NOMO-1 treated with dmso at 0.1 percent for 144 hours (cell line): Measurements from ENCODE around the gene AGPAT2.
"Not testable (repeated sequence)": the region's sequence is repeated elsewhere in the genome, so short reads cannot be mapped to it uniquely, and the experiment has no call there.

ENCODE experiments used
- DNase-seq: peaks from one replicate; lab custom pipeline; 2025; ENCODE audit not compliant: unreplicated experiment; lab: John Stamatoyannopoulos, UW

Gene AGPAT2

DNA sequence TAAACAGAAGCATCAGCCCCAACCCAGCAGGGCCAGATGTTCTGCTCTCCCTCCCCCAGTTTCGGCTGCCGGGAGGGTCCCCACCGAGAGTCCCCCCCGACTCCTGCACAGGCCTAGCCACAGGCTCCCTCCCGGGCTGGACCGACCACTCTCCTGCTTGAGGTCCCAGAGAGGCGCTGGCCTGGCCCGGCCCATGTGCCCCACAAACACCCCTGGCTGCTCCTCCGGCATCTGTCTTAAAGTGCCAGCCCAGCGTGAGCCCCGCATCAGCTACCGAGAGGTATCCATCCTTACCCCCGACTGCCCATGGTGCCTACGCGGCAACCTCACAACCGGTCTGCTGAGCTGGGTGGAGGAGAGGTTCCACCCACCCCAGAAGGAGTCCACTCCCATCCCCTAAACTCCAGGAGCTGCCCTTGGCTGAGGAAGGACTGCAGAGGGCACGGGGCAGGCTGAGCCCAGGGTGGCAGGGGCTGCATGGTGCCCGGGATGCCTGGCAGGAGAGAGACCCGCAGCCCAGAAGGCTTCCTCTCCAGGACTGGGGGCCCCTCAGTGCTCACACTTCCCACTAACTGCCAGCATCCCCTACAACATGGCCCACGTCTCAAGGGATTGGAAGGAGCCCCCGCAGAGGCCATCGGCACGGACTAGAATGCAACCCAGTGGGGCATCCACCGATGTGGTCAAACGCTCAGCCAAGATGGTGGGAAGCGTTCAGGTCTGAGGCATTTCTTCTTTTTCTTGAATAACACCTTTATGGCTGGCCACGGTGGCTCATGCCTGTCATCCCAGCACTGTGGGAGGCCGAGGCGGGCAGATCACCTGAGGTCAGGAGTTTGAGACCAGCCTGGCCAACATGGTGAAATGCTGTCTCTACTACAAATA, 40.2 kb downstream of the AGPAT2 start:
- no peak for DNase-seq

DNA sequence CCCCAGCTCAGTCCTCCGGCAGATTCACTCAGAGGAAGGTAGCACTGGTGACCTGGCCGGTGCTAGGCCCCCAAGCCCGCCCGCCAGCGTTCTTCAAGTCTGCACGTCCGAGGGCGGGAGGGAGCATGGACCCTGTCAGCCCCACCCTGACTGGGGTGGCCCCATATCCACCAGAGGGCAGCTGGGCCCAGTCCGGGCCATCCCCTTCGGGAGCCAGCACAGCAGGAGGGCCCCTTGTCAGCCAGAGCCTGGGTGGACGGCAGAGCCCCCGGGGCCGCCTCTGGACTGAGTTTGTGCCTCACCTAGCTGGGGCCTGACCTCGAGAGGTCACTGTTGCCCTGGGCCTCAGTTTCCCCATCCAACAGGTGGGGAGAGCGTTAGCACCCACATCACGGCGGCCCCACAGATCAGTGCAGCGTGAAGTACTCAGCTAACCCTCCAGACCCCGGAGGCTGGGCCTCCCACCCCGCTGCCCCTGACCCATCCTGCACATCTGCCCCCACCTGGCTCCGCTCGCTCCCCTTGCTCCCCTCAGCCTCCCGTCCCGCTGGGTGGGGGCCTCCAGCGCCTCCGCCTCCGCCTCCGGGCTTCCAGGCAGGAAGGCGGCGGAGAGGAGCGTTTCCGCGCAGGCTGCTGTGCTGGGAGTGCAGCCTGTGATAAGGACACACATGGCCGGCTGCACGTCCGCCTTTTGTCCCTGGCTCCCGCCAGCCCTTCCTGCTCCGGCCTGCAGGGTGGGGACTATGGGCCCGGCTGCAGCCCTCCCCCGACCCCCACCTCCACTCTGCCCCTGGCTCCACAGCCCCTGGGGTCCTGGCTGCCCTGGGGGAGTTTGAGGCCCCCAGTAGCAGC, 41.1 kb downstream of the AGPAT2 start:
- DNase-seq = no peak

DNA sequence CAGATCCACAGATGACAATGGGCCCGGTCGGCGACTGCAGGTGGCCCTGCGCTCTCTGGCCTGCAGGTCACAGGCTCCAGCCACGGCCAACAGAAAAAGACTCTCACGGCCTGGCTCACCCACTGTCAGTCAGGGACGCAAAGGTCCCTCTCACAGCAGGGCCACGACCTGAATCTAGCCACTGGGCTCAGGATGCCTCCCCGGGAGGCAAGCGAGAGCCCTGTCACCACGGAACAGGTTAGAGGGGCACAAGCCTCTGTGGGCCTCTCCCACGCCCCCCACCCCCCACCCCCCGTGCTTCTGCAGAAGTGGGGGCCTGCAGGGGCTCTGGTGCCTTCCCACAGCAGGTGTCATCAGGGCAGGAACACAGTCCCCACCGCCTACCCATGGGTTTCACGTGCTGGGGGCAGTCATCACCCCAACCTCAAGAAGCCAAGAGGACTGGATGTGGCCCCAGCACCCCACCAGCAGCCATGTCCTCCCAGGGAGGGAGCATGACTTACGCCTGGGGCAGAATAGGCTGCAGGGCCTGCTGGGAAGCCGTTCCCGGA, 41.8 kb downstream of the AGPAT2 start:
- DNase-seq = no peak

DNA sequence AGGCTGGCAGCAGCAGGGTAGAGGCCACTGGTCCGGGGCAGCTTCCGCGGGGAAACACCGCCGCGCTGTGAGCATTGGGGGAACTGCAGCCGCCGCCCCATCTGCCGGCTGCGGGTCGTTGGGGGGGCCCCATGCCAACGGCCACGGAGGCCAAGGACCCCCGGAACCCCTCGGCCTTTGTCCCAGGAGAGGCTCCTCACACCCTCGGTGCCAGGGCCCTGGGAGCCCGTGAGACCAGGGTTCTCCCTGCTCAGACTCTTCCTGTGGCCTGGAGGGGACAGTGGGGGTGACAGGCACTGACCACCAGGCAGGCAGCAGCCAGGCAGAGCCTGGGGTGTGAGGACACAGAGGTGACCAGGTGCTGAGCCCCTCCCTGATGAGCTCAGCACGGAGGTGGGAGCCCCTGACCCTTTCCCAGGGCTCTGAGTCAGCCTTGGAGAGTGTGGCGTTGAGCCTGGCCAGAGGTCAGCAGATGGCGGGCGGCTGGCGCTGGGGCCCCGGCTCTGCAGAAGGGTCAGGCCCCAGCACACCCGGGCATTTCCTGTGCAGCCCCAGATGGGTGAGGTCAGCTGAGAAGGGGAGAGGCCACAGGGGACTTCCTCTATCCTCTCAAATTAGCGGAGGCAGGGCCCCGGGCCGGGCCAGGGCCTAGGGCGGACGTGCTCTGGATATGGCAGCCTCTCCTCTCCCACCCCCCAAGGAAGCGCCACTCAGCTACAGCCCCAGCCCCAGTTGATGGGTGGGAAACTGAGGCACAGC, 42.5 kb downstream of the AGPAT2 start:
- DNase-seq = peak; percentile 88

DNA sequence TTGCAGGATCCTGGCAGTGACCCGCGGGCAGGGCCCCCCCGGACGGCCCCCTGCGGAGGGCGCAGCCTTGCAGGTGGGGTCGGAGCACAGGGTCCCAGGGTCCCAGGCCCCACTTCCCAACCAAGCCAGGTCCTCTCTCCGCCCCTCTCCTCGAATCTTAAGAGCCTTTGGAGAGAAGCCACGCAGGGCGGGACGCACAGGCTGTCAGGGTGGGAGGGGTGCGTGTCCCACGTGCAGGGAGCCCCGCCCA, 43.0 kb downstream of the AGPAT2 start:
- DNase-seq = no peak

DNA sequence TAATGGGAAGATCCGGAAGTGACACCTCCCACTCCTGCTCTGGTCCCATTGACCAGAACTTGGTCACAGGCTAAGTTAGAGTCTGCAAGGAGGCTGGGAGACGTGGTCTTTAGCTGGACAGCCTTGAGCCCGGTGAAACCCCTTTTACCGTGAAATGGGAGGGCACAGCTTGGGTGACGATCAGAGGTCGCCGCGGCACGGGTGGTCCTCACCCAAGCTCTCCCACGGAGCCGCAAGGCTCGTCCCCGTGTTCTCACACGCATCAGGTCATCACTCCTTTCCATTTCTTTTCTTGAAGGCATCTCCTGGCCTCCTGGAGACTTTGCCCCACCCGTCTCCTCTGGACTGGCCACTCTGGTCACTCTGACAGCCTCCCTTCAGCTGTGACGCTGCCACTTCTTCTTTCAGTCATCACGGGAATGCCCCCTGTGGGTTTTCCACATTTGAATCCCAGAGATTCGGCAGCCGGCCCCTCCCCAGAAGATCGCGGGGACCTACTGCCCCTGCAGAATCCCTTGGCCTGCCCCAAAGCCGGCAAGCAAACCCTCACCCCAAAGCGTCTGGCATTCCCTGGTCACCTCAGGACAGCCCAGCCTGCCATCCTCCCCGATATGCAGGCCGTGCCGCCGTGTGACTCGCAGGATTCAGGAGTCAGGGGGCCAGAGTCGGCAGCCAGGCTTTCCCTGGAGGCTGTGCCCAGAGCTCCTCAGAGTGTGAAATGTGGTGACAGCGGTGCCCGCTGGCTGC, 43.5 kb downstream of the AGPAT2 start:
- DNase-seq = no peak

DNA sequence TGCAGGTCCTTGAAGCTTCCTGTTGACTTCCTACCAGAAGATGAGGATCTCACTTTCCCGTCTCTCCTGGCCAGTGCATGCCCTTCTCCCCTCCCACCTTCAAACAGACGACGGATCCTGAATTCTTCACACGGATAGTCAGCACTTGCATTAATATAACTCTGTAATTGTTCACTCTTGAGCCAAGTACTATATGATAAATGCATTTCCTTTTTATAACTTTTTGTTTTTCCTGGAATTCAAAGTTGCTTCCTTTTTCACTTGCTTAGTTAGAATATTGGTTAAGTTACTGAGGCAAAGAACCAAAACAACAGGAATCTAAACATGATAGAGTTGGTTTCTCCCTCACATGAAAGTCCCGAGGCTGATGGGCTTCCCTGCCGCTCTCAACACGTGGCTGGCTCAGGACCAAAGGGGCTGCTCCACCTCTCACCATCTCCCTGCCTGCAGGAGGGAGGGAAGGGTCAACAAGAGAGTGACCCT, 44.8 kb downstream of the AGPAT2 start:
- DNase-seq = no peak

DNA sequence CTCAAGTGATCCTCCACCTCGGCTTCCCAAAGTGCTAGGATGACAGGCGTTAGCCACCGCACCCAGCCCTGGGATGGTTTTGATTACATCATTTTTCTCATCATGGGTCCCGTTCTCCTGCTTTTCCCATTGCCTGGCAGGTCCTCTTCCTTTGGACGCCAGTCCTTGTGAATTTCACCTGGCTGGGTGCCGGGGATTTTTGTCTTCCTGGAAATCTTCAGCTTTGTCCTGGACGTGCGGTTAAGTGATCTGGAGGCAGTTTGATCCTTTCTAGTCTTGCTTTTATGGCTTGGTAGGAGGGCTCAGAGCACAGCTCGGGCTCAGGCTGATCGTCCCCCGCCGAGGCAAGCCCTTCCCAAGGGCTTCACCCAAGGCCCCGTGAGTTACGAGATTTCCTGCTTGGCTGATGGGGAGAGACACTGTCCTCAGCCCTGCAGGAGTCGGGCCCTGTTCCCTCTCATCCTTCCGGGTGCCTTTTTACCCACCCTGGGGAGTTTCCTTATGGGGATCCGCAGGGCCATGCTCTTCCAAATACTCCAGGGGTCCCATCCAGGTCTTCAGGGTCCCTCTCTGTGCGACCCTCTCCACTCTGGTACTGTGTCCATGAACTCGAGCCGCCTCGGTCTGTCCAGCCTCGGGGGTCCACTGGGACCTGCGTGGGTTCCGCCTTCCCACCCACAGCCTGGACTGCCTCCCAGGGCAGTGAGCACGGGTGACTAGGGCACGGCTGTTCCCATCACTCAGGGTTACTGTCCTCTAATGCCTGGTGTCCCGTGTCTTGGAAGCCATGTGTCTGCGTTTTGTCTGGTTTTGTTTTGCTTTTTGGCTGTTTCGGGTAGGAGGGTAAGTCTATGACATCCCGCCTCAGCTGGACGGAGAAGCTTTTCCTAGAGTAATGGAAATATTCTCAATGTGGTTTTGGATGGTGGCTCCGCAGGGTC, 46.8 kb downstream of the AGPAT2 start:
- no peak for DNase-seq

DNA sequence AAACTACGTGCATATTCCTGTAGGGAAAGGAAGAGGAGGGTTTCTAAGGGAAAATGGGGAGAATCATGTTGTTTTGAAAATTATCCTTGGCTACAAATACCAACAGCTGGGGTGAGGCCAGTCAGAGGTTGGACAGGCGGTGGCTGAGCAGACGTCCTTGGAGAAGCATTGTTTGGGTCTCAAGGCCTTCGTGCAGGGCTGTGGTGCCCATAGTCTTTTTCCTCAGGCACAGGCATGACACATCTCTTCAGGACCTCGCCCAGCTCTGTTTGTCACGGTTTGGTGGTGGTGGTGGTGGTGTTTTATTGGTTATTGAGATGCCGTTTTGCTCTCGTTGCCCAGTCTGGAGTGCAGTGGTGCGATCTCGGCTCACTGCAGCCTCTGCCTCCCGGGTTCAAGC, 52.4 kb downstream of the AGPAT2 start:
- no peak for DNase-seq

DNA sequence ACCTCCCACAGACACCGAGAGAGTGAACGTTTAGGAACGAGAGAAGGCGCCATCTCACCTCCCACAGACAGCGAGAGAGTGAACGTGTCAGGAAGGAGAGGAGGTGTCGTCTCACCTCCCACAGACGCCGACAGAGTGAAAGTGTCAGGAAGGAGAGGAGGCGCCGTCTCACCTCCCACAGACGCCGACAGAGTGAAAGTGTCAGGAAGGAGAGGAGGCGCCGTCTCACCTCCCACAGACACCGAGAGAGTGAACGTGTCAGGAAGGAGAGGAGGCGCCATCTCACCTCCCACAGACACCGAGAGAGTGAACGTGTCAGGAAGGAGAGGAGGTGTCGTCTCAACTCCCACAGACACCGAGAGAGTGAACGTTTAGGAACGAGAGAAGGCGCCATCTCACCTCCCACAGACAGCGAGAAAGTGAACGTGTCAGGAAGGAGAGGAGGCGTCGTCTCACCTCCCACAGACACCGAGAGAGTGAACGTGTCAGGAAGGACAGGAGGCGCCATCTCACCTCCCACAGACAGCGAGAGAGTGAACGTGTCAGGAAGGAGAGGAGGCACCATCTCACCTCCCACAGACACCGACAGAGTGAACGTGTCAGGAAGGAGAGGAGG, 54.7 kb downstream of the AGPAT2 start:
- DNase-seq = not testable (repeated sequence)

DNA sequence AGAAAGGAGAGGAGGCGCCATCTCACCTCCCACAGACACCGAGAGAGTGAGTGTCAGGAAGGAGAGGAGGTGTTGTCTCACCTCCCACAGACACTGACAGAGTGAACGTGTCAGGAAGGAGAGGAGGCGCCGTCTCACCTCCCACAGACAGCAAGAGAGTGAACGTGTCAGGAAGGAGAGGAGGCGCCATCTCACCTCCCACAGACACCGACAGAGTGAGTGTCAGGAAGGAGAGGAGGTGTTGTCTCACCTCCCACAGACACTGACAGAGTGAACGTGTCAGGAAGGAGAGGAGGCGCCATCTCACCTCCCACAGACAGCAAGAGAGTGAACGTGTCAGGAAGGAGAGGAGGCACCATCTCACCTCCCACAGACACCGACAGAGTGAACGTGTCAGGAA, 55.2 kb downstream of the AGPAT2 start:
- not testable (repeated sequence) for DNase-seq

DNA sequence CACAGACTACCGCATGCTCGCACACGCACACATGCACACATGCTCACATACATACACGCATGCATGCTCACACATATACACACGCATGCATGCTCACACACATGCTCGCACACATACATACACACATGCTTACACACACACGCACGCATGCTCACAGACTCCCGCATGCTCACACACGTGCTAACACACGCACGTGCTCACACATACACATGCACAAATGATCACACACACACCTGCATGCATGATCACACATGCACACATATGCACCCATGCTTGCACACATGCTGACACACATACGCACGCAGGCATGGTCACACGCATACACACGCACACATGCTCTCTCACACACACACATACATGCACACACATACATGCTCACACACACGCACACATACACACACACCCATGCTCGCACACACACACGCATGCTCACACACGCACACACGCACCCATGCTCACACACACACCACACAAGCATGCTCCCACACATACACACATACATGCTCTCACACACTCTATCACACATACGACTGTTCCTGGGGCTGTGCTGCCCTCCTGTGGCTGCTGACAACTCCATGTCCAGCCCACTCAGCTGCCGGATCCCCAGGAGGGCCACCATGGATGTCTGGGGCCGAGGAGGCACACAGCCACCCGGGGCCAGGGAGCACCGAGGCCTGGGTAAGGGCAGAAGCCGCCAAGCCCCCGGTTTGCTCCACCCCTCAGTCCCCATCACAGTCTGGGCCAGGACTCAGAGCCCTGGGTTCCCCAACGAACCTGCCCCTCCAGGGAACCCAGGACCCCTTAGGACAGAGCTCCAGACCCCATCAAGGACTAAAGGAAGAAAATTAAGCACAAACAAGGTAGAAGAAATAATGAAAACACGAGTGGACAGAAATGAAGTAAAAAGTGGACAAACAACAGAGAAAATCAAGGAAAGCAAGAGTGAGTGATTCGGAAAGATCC, 55.9 kb downstream of the AGPAT2 start:
- peak; percentile 81 for DNase-seq

DNA sequence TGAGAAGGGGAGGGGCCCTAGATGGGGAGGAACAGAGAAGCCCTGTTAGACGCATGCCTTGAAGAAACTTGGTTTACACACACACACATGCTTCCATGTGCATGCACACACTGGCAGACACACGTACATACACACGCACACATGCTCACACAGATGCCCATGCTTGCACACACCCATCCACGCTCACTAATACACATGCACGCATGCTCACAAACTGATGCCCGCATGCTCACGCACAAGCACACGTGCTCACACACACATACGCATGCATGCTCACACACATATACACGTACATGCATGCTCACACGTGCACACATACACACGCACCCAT, 56.6 kb downstream of the AGPAT2 start:
- DNase-seq = no peak

DNA sequence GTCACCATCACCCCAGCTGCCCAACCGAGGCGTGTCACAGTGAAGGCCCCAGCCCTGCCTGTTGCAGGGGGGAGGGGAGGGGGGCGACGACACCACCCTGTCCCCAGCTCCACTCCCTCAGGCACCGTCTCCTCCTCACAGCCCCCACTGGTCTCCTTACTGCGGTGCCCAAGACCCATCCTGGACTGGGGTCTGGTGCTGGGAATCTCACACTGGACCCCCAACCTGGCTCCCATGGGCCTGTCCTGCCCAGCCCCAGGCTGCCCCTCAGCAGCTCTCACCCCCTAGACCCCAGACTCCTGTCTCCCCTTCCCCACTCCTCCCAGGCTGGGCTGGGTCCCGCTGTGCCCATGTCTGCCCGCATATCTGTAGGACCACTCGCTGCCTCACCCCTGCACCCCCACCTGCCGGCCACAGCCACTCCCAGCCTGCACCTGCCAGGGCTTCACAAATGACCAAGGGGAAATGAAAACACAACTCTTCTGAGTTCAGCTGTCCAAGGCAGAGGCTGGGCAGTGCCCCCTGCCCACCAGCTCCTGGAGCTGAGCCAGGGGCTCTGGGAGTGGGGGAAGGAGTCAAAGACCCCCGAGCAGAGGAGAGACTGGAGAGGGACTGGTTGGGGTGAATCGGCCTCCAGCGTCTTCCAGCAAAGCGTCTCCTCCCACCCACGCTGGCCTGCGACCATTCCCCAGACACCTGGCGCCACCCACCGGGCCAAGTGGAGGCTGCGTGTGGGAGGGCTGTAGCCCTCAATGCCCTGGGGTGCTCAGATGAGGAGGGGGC, 57.2 kb downstream of the AGPAT2 start:
- peak; percentile 71 for DNase-seq

DNA sequence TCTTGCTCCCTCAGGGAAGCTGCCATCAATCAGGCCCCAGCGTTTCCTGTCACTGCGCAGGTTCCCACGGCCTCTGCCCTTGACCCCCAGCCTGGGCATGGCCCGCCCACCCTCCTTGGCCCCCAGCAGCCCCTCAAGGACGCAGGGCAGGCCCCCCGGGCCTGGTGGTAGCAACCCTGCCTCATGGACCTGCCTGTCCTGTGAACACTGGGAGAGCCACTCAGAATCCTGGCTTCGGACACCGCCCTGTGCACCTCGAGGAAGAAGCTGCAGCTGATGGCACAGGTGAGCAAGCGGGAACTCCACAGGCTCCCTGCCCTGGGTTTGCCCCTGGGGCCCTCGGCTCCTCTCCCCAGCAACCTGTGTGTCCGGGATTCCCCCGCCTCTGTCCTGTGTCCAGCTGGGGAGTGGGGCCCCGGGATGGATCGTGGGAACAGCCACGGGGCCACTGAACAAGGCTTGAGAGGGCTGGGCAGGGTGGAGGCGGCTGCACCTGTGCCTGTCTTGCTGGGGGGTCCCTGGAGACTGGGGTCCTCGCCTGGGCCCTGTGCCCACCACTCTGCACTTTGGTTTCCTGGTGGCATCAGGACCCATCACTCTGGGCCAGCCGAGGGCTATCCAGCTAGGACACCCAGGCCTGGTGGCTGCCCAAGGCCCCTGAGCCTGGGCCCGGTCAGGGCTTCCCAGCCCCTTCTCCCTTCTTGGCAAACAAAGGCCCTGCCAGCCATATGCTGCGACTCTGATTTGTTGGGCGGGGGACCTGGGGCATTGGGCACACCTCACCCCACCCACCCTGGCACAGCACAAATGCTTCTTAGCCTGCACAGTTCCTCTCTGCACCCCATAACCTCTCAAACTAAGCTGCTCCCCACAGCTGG, 58.0 kb downstream of the AGPAT2 start:
- DNase-seq = no peak

DNA sequence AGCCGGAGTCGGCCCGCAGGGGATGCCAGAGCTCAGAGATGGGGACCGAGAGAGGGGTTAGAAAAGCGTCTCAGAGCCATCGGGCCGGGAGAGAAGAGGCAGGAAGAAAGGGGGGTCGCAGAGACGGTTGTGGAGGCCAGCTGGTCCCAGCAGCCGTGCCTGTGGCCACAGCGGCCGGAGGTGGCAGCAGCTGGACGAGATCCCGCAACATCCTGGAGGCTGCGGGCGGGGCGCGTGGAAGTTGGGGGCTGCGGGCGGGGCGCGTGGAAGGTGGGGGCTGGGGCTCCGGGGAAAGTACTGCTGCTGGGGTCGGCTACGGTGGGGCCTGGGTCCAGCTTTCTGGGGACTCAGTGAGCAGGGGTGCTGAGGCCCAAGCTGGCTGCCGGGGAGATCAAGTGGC, 59.0 kb downstream of the AGPAT2 start:
- DNase-seq = no peak
